Smooth muscle cell of the umbilical artery (primary cell): ENCODE results near the gene KIF17. TPM values are rescaled to one million over a fixed set of nuclear protein-coding genes. Genes with fewer than 3 reads are reported as not detected.

ENCODE experiments used
- total RNA-seq: library from RNA; depleted of rRNA; stranded (reverse); fragments of >200 nt; gene quantifications from 2 replicates; pipeline ENCODE4 v1.2.3, GENCODE V29; 2014

Gene KIF17
- total RNA-seq: 1.2 and 2.2 TPM in 2 replicates

GRCh38 chr1:20717452-20718342, at the start of gene KIF17:
Gene KIF17 (minus strand): TSS chr1:20718007. CDS start chr1:20717706, 301 bp downstream.

GRCh38 chr1:20732588-20733359, 15.0 kb upstream of the KIF17 start, which contains the start of gene SH2D5:
Gene SH2D5 (minus strand): TSS chr1:20732703. CDS start chr1:20728044, 4,659 bp downstream.

GRCh38 chr1:20661207-20662109, 56.3 kb downstream of the KIF17 start, which contains the start of gene DDOST:
Gene DDOST (minus strand): TSS chr1:20661369. CDS start chr1:20661350, 19 bp downstream.

GRCh38 chr1:20633190-20634064, 84.4 kb downstream of the KIF17 start, which contains the start of gene PINK1:
Gene PINK1 (plus strand): TSS chr1:20633458. CDS start chr1:20633549, 91 bp downstream.

Other genes with a start within 250 kb of the KIF17 start
- 2.1 and 8.5 TPM in 2 replicates for gene CAMK2N1, start 231.8 kb downstream of the KIF17 start, total RNA-seq
- gene MUL1, start 209.9 kb downstream of the KIF17 start, total RNA-seq: 27.3 and 30.6 TPM in 2 replicates
- gene FAM43B, start 165.4 kb downstream of the KIF17 start, total RNA-seq: 0.09 TPM in 1 of 2 replicates, not detected in the other
- 0.92 TPM in 1 of 2 replicates, not detected in the other for gene CDA, start 128.9 kb downstream of the KIF17 start, total RNA-seq
- gene PINK1, start 84.5 kb downstream of the KIF17 start, total RNA-seq: 62.7 and 68.4 TPM in 2 replicates
- gene DDOST, start 56.6 kb downstream of the KIF17 start, total RNA-seq: 445 and 563 TPM in 2 replicates
- 0.89 and 8.5 TPM in 2 replicates for gene SH2D5, start 14.7 kb upstream of the KIF17 start, total RNA-seq
- 252 and 277 TPM in 2 replicates for gene HP1BP3, start 69.3 kb upstream of the KIF17 start, total RNA-seq